Suprapubic skin (tissue), 4 donors: ENCODE results near the gene ADAMTS2. TPM values are rescaled to one million over a fixed set of nuclear protein-coding genes. Genes with fewer than 3 reads are reported as not detected.

ENCODE experiments used
- DNase-seq, 2 donors: peaks; one replicate each; pipeline ENCODE4 v3.0.0-alpha.2; 2019; ENCODE audit warnings: low spot score in 2 of 2
- H3K27ac ChIP-seq: fragments of 200-600 bp; sonication (generic); one replicate; pipeline ENCODE4 v1.5.1; 2019
- H3K27me3 ChIP-seq: fragments of 200-600 bp; sonication (generic); one replicate; pipeline ENCODE4 v1.5.1; 2019
- H3K36me3 ChIP-seq: fragments of 200-600 bp; sonication (generic); one replicate; pipeline ENCODE4 v1.5.1; 2019
- H3K4me1 ChIP-seq: fragments of 200-600 bp; sonication (generic); one replicate; pipeline ENCODE4 v1.5.1; 2019
- H3K4me3 ChIP-seq: fragments of 200-600 bp; sonication (generic); one replicate; pipeline ENCODE4 v1.5.1; 2019; ENCODE audit warnings: mild to moderate bottlenecking
- H3K9me3 ChIP-seq: fragments of 200-600 bp; sonication (generic); one replicate; pipeline ENCODE4 v1.5.1; 2019
- CTCF ChIP-seq, 2 donors: fragments of 200-600 bp in 1 of 2; fragments of 450-650 bp in 1 of 2; sonication (generic) in 1 of 2; IDR thresholded peaks; one replicate each; pipeline ENCODE4 v1.5.1; 2016 to 2019; ENCODE audit warnings: antibody characterized with exemption in 2 of 2, mild to moderate bottlenecking in 1 of 2, moderate library complexity in 1 of 2
- EP300 ChIP-seq: sonication (generic); formaldehyde crosslinking; IDR thresholded peaks from one replicate; pipeline ENCODE4 v1.6.1; 2017; ENCODE audit warnings: antibody characterized with exemption
- POLR2A ChIP-seq, 2 donors: fragments of 450-650 bp; IDR thresholded peaks; one replicate each; pipeline ENCODE4 v1.6.1; 2017; ENCODE audit warnings: antibody characterized with exemption in 2 of 2, mild to moderate bottlenecking in 2 of 2, moderate library complexity in 2 of 2
- POLR2AphosphoS5 ChIP-seq, 3 donors: sonication (generic); formaldehyde crosslinking; IDR thresholded peaks; one replicate each; pipeline ENCODE4 v1.6.1; 2017; ENCODE audit warnings: antibody characterized with exemption in 3 of 3
- WGBS: methylation state at CpG from one replicate; pipeline ENCODE4 v1.1.5; 2018; 5-methylcytosine and 5-hydroxymethylcytosine counted together
- total RNA-seq, 4 donors: library from RNA; depleted of rRNA; stranded (reverse); fragments of >200 nt; gene quantifications; one replicate each; pipeline ENCODE4 v1.1.0, GENCODE V29; 2016

The ADAMTS2 gene
- total RNA-seq, 4 donors from 2014 or later = 3.1 to 5.5 (median 4.3) TPM

DNA sequence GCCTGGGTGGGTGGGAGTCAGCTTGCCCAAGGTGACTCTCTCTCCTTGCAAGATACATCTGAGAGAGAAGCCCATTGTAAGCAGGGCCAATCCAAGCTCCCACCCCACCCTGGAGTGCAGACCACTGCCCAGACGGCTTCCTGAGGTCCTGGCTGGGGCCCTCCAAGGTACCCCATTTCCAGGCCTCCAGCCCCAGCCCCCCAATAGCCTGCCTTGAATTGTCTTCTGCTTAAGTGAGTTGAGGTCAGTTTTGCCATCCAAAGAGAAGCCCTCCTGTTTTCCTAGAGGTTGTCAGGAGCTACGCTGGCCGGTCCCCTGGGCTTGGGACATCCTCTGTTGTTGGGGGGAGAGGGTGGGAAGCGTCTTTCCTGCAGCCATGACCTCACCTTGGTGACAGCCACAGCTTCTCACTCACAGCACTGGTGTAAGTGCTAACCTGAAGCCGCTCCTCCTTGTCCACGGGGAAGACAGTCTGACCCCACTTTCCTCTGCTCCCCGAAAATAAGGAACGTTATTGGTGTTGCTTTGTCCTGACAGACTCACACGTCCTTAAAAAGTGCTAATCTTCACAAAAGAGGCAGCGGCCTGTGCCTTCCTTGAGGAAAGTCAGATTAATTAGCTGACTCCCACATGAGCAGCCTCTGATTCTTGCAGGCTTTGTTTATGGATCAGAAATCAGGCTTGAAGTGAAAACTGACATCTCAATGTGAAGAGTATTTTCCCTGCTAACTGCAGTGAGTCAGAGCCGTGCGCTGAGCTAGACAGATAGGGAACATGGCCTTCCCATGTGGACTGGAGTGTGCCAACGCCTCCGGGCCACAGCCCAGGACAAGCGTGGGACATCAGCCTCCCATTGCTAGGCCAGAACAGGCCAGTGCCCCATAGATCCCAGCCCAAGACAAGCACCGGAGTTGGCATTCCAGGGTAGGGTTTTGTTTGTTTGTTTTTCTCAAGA, 52.3 kb downstream of the ADAMTS2 start:
- Histone ChIP-seq H3K9me3 (no peaks in the 10 kb centered on the region), H3K27me3 (no peaks in the 10 kb centered on the region), H3K4me1 (peaks cover 19% of the 10 kb centered on the region), H3K27ac (peak overlapping the region; percentile 10), H3K4me3 (no peak overlapping the region), H3K36me3 (no peaks in the 10 kb centered on the region)
- TF ChIP-seq EP300 = no peak
- TF ChIP-seq POLR2A (IDR thresholded peaks at IDR 0.05) = no peak
- no peak for TF ChIP-seq POLR2AphosphoS5 (IDR thresholded peaks at IDR 0.05)
- no peak for TF ChIP-seq CTCF (IDR thresholded peaks at IDR 0.05)
- WGBS = 79% methylated on average over 15 of the region's 16 CpGs
- DNase-seq = peak; percentile 66 to 77

DNA sequence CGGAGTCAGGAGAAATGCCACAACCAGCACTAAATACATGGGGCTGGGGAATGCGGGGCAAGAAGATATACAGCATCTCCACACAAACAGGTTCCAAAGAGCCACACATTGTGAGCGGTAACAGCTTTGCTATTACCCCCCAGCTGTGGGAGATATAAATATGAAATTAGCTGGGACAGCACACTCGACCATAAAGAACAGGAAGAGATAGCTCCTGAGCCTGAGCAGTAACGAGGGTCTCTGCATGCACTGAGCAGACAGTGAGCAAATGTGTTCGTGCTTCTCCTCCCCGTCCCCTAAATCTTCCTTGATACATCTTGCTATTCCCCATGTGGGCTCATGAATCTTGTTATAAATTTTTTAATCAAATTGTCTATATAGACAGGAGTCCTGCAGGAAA, 53.1 kb downstream of the ADAMTS2 start:
- Histone ChIP-seq H3K4me1 (peaks cover 14% of the 10 kb centered on the region), H3K27ac (no peak overlapping the region)
- no peak for DNase-seq

DNA sequence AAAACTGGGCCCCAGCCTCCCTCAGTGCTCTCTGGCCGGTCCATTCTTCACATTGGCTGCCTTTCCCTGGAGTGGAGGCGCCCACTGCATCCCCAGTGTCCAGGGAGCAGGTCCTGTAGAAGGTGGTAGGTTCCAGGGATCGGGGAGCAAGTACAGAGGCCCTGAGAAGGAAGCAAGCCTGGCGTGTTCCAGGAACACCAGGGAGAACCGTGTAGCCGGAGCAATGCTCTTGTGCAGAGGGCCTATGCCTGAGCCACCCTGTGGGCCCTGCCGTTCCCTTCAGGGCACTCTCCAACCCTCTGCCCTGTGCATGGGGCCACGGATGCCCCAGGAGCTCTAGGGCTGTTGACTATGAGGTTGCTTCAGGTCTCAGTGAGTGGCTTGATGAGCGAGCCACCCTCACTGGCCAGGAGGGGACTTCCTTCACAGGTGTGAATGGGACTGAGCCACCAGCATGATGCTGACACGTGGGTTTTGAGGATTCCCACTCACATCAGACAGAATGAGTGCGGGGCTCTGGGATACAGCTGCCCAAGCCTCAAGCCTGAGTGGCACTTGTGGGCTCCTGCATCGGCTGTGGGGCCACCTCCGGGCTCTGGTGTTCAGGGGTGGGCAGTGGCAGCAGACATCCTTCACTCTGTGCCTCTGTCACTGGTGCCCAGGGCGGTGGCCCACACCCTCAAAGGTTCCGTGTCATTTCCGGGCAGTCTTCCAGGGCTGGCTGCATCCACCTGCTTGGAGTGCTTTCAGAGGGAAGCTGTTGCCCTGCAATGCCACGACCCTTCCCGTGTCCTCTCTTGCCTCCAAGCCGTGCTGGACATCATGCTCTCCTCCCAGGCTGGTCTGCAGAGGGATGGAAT, 54.4 kb downstream of the ADAMTS2 start:
- WGBS = 88% methylated on average over 9 of the region's 19 CpGs
- DNase-seq = peak; percentile 59 to 69
- Histone ChIP-seq H3K36me3 (no peaks in the 10 kb centered on the region), H3K4me1 (peaks cover 14% of the 10 kb centered on the region), H3K9me3 (no peaks in the 10 kb centered on the region), H3K4me3 (no peak overlapping the region), H3K27ac (no peak overlapping the region), H3K27me3 (no peaks in the 10 kb centered on the region)
- TF ChIP-seq POLR2AphosphoS5 (IDR thresholded peaks at IDR 0.05) = no peak
- TF ChIP-seq CTCF (IDR thresholded peaks at IDR 0.05) = no peak
- no peak for TF ChIP-seq EP300
- no peak for TF ChIP-seq POLR2A (IDR thresholded peaks at IDR 0.05)

More for the DNA sequence above, 53.1 kb downstream of the ADAMTS2 start:
- TF ChIP-seq POLR2AphosphoS5 (IDR thresholded peaks at IDR 0.05) (no peak), CTCF (IDR thresholded peaks at IDR 0.05) (no peak), EP300 (no peak), POLR2A (IDR thresholded peaks at IDR 0.05) (no peak)
- H3K36me3 ChIP-seq = no peaks in the 10 kb centered on the region
- WGBS = 86% methylated on average over 7 of the region's 7 CpGs
- no peaks in the 10 kb centered on the region for H3K27me3 ChIP-seq
- no peak overlapping the region for H3K4me3 ChIP-seq
- no peaks in the 10 kb centered on the region for H3K9me3 ChIP-seq

GRCh38 chr5:179289756-179290385, 55.4 kb downstream of the ADAMTS2 start:
- Histone ChIP-seq H3K4me1 (peaks cover 8% of the 10 kb centered on the region), H3K27ac (no peak overlapping the region), H3K36me3 (no peaks in the 10 kb centered on the region), H3K9me3 (no peaks in the 10 kb centered on the region), H3K27me3 (no peaks in the 10 kb centered on the region), H3K4me3 (no peak overlapping the region)
- no peak for TF ChIP-seq POLR2A (IDR thresholded peaks at IDR 0.05)
- WGBS = 89% methylated on average over 13 of the region's 13 CpGs
- DNase-seq = peak; percentile 34 to 40

- DNase-seq = peak; percentile 40 to 76
- 89% methylated on average over 3 of the region's 11 CpGs for WGBS
- H3K36me3 ChIP-seq = no peaks in the 10 kb centered on the region
- H3K27me3 ChIP-seq = no peaks in the 10 kb centered on the region
- no peak overlapping the region for H3K4me3 ChIP-seq
- H3K4me1 ChIP-seq = peaks cover 5% of the 10 kb centered on the region
- no peaks in the 10 kb centered on the region for H3K9me3 ChIP-seq
- TF ChIP-seq POLR2AphosphoS5 (IDR thresholded peaks at IDR 0.05) = no peak
- TF ChIP-seq CTCF (IDR thresholded peaks at IDR 0.05) = no peak
- TF ChIP-seq EP300 = no peak
- TF ChIP-seq POLR2A (IDR thresholded peaks at IDR 0.05) = no peak
- H3K27ac ChIP-seq = no peak overlapping the region
These were observed 56.5 kb downstream of the ADAMTS2 start for GRCh38 chr5:179288809-179289185.
